NK-92 (cell line): Measurements from ENCODE around the gene SOX5.
"Not testable (repeated sequence)": the region's sequence is repeated elsewhere in the genome, so short reads cannot be mapped to it uniquely, and the experiment has no call there.

Experiments
- DNase-seq: peaks from one replicate; lab custom pipeline; 2025; ENCODE audit not compliant: unreplicated experiment; lab: John Stamatoyannopoulos, UW

The SOX5 gene

DNA sequence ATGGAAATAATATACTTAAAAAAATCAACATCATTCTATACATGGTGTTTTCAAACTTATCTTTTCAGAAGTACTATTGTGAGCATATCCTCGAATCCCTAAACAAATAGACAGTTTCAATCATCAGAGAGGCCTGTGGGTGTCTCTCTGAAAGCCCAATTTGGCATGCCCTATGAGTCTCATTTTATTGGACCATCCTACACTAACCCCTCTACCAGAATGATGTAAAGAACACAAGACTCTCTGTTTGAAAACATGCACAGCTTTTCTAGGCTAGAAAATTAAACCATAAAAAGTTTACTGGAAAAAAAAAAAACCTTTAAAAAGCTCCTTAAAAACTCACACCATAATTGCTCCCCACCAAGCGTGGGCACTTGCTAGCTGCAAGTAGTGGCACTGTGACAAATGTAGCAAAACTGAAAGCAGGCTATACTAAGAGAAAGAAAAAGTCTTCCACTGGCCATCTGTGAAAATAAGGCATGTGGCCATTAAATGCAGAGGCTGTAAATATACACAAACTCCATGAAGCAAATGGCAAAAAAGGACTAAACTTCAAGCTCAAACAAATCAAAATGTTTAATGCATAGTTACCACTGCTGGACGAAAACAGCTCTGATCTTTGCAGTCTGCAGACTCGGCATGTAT, 394.2 kb downstream of the SOX5 start:
- no peak for DNase-seq

DNA sequence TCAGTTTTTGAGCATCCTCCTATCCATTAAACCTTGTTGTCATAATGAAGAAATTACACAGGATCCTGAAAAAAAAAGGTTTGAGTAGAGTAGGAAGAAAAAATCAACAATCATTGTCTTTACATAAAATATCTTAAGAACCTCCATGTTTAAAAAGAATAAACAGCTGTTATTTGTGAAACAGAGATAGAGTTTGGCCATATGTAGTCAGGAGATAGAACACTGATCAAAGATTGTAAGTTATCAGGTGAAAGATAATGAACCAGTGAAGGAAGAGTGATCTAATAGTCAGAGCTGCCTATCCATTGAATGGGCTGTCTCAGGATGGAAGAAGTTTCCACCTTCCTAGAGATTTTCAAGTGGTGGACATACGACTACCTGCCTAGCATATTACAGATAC, 397.1 kb downstream of the SOX5 start:
- DNase-seq: no peak

DNA sequence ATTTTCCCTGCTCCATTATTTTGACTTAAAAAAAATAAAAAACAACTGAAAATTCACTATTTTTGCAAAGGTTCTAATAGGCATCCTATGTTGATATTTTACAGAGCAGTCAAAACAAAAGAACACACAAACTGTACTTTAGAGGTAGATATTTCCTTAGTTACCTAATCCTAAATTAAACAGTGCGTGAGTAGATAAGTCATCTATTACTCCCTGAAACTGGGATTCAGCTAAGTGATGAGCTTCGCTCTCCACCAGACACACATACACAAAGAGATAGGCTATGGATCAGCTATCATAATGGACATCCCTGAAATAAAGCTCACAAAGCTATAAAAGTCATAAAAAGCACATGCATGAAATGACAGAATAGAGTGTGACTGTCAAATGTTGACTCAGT, 398.7 kb downstream of the SOX5 start:
- no peak for DNase-seq

DNA sequence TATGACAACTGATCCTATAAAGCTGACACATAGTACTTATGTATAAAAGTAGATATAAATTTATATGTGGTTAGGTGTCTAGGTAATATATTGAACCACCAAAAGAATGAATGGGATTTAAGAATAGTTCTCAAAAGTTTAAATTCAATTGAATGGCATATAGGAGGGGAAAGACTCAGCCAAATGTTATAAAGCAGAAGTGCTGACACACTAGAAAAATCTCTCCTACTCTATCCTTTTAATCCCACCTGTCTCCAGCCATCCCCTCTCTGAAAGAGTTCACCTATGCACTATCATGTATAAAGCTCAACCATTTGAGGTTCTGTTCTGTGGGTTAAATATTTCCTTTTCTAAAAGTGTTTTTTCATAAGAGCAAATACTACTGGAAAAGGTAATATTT, 400.7 kb downstream of the SOX5 start:
- DNase-seq: no peak

DNA sequence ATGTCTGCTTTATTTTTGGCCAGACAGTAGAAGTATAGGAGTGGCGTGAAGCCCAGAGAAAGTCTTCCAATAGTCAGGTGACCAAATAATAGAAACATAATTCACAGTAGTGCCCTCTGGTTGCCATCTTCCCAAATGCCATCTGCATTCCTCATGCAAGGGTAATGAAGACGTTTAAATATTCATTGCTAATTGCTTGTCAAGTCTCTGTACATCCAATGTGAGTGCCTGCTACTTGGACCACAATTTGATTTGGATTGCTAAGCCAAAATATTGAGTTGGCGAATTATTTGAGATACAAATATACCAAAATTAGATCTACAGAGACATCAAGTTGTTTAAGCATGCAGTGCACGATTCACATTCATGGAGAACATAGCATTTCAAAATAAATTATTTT, 402.7 kb downstream of the SOX5 start:
- DNase-seq: no peak

- no peak for DNase-seq
Observed at GRCh38 chr12:23543767-23544166, 405.7 kb downstream of the SOX5 start.

DNA sequence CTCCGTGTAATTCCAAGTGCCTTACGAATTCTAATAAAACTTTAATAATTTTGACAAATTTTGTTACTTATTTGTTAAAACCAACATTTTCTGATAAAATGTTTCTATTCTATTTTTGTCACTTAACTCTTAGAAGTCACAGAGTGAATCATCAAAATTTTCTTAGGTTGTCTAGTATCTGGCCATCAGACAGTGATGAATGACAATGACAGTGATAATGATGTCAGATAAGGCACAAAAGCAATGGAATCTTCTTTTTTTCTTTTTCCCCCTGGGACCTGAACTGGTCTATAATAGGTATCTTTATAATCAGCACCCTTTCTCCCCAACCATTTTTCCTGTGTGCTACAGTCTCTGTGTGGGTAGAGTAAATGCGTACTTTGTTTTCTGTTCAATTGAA, 407.3 kb downstream of the SOX5 start:
- no peak for DNase-seq

DNA sequence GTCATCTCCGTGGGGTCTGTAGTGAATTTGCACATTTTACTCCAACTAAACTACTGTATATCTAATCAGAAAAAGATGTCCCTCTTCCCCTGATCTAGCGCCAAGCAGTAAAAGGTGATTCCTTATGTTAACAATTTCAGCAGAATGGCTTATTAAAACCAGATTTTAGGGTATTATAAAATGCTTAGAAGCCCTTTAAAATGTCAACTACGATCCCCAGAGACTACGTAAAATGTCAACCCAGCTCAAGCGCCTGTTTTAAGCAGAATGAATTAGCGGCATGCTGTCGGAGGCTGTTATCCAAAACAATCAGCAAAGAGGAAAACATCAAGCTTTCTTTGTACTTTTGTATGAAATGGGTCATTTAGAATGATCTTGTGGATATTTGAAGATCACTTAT, 408.9 kb downstream of the SOX5 start:
- no peak for DNase-seq

DNA sequence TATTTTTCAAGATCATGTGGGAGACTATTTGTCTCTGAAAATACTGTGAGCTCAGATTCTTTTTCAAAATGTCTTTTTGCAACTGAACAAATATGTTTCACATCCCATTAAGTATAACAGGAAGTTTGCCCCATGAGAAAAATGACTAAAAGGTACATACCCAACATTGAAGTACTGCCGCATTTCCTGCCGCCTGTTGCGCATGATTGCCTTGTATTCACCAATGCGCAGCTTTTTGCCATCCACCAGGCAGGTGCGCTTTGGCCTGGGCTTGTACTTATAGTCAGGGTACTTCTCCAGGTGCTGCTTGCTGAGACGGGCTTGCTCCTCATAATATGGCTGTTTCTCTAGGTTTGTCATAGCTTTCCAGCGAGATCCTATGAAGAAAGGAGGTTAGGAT, 413.2 kb downstream of the SOX5 start:
- DNase-seq: no peak

DNA sequence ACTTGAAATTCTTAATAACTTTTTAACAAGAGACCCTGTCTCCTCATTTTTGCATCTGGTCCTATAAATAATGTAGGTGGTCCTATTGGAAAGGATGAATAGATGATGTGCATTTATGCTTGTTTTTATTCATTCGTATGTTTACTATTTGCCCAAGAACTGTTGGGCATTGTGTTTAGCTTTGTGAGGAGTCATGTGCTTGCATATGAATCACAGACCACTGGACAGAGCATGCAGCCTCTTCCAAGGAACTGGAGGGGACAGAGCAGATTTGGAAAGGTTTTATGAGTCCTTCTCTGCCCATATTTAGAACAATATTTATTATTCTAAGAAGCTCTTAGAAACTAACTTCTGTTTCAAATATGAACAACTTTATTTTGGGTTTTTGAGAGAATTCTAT, 414.0 kb downstream of the SOX5 start:
- DNase-seq: no peak

DNA sequence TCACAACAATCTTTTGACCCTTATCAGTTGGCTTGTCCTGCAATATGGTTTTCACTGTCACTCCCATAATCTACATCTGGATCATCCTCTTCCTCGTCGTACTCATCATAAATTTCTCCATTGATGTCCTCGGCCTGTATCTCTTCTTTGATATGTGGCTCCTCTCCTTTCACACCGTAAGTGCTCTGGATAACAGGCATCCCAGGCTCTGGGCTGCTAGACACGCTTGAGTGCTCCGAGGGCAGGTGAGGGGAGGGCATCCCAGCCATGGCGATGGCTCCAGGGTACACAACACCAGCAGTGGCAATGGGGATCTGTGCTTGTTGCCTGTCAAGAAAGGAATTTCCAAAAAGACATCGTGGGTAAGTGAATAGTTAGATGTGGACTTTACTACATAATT, 415.3 kb downstream of the SOX5 start:
- DNase-seq: no peak

GRCh38 chr12:23533699-23534098, 415.8 kb downstream of the SOX5 start:
- no peak for DNase-seq

DNA sequence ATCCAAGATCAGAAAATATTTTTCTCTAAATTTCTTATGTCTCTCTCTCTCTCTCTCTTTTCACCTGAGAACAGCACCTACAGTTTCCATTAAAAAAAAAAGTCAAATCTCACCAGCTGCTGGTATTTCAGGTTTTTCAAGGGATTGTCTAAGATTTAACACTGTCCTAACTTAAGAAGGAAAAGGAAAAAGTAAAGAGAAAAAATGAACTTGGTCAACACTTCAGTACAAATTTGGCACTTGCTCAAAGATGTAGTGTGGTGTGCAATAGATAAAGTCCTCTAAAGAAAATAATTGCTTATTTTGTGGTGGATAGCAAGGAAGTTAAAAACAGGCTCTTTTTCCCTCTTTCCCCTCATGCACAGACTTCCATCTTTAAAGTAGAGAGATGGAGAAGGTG, 416.2 kb downstream of the SOX5 start:
- no peak for DNase-seq

- no peak for DNase-seq
Observed at GRCh38 chr12:23528316-23528715, 421.2 kb downstream of the SOX5 start.

DNA sequence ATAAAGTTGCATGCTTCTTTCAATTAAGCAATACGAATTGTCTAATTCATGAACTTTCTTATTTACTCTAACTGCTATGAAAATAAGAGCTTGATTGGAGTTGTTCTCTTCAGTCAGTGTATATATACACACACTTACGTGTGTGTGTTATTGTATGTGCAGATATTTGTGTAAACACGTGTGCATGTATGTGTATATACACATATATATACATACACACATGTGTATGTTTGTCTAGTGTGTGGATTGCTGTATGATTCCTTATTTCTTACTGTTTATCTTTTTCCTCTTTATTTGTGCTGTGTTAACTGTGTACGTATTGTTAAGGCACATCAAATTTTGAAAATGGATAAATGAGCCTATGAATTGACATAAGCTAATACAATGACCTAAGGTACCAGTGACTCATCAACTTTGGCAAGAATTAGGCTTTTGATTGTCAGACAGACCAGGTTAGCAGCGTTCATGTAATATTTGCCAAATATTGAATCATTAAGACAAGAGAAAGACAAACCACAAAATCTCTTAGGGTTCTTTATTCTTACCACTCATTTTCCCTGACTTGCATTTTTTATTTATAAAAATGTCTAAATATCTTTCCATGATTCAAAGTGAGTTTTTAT, 423.9 kb downstream of the SOX5 start:
- DNase-seq: no peak

- DNase-seq: no peak
Observed at GRCh38 chr12:23523339-23523738, 426.1 kb downstream of the SOX5 start.

DNA sequence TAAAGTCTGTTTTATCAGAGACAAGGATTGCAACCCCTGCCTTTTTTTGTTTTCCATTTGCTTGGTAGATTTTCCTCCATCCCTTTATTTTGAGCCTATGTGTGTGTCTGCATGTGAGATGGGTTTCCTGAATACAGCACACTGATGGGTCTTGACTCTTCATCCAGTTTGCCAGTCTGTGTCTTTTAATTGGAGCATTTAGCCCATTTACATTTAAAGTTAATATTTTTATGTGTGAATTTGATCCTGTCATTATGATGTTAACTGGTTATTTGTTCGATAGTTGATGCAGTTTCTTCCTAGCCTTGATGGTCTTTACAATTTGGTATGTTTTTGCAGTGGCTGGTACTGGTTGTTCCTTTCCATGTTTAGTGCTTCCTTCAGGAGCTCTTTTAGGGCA, 430.0 kb downstream of the SOX5 start:
- DNase-seq: not testable (repeated sequence)

DNA sequence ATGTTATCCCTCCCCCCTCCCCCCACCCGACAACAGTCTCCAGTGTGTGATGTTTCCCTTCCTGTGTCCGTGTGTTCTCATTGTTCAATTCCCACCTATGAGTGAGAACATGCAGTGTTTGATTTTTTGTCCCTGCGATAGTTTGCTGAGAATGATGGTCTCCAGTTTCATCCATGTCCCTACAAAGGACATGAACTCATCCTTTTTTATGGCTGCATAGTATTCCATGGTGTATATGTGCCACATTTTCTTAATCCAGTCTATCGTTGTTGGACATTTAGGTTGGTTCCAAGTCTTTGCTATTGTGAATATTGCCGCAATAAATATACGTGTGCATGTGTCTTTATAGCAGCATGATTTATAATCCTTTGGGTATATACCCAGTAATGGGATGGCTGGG, 433.7 kb downstream of the SOX5 start:
- not testable (repeated sequence) for DNase-seq

DNA sequence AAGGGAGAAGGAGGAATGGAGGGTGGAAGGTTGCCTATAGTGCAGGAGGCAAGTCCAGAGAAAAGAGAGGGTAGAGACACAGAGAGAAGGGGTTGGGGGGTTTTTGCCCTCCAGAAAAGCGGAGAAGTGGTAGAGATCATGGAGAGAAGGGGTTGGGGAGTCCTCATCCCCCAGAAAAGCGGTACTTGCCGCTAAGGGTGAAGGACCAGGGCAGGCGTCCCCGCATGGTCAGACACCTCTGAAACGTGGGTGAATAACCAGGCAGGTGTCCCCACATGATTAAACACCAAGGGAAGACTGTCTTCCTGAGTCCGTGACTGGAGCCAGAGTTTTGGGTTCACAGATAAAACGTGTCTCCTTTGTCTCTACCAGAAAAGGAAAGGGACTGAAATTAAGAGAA, 439.0 kb downstream of the SOX5 start:
- no peak for DNase-seq

DNA sequence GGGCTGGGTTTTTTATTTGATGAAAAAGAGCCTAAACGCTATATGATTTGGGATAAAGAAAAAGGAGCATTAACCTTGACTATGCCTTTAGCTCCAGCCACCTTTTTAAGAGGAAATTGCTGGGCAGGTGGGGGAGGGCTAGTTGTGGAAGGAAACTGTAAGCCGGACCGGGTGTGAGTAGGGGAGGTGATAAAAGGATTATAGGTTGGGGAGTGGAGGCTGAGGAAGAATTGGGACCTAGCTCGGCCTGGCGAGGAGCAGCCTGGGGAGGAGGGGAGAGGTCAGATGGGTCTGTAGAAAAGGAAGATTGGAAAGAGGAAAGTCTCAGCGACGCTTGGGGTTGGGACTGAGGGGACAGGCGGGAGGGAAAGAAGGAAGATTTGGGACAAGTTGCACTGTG, 439.6 kb downstream of the SOX5 start:
- DNase-seq: not testable (repeated sequence)

- not testable (repeated sequence) for DNase-seq
Observed at GRCh38 chr12:23507785-23508184, 441.7 kb downstream of the SOX5 start.

- not testable (repeated sequence) for DNase-seq
Observed at GRCh38 chr12:23505736-23506135, 443.7 kb downstream of the SOX5 start.
